ENCODE results near the gene SCN4B.

DNA sequence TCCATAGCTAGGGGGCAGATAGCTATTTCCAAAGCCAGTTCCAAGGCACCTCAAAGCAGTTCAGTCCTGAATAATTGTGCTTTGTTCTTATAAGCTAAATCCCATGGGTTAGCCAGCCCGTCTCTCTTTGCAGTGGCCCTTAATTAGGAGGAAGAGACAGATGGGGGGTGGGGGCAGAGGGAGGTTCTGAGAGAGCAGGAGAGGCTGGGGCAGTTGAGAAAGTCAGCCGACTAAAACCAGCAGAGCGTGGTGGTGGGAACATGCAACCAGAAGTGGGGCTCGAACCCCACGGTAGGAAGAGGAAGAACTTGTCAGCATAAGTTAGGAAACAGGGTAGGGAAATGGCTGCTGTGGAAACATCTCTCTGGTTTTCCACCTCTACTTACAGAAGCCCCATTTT lies 10.9 kb upstream of the SCN4B start:
- TF ChIP-seq CTCF (IDR thresholded peaks at IDR 0.05; ENCODE audit: extremely low read depth in 1 of 2, insufficient read depth in 1 of 2, low read depth in 1 of 2, low read length in 2 of 2) (no peak), POLR2A (IDR thresholded peaks at IDR 0.05; ENCODE audit: low read depth, low read length) (no peak), MAX (IDR thresholded peaks at IDR 0.05; ENCODE audit: insufficient read depth, insufficient read length) (no peak), POLR2AphosphoS5 (IDR thresholded peaks at IDR 0.05; ENCODE audit: insufficient read depth, low read depth, low read length) (no peak), EZH2 (IDR thresholded peaks at IDR 0.05; ENCODE audit: borderline replicate concordance, low read depth, low read length, severe bottlenecking) (no peak), MYC (IDR thresholded peaks at IDR 0.05; ENCODE audit: low read depth, low read length) (no peak)
